Measurements from ENCODE around the gene UAP1L1.

GRCh38 chr9:137130176-137130755 is 52.9 kb downstream of the UAP1L1 start:
- TF ChIP-seq YY1 (tag by site-specific recombination; IDR thresholded peaks at IDR 0.05) (no peak), CTCF (tag by site-specific recombination; IDR thresholded peaks at IDR 0.05) (no peak), ZNF660 (tag by site-specific recombination; IDR thresholded peaks at IDR 0.05) (0 out of 2 replicates have a peak, but pooled peaks have one; percentile 26), ZSCAN23 (tag by site-specific recombination; IDR thresholded peaks at IDR 0.05) (no peak)
